Dendritic cell treated with granulocyte-macrophage colony-stimulating factor and Interleukin-4, amounts not matched to agents 40 ng/mL and 50 ng/mL, for 4 days (primary cell): ENCODE measurements around the gene SKOR1.

Experiments used
- H3K27ac Mint-ChIP-seq: one replicate; pipeline ENCODE4 v1.8.0; 2022; ENCODE audit warnings: mild to moderate bottlenecking, mixed read lengths
- H3K27me3 Mint-ChIP-seq: one replicate; pipeline ENCODE4 v1.8.0; 2022; ENCODE audit warnings: mild to moderate bottlenecking, mixed read lengths
- H3K36me3 Mint-ChIP-seq: one replicate; pipeline ENCODE4 v1.8.0; 2022; ENCODE audit warnings: low read depth, mixed read lengths
- H3K4me1 Mint-ChIP-seq: one replicate; pipeline ENCODE4 v1.8.0; 2022; ENCODE audit warnings: low read depth, mixed read lengths
- H3K4me3 Mint-ChIP-seq: one replicate; pipeline ENCODE4 v1.8.0; 2022; ENCODE audit warnings: mild to moderate bottlenecking, moderate library complexity, mixed read lengths
- H3K9me3 Mint-ChIP-seq: one replicate; pipeline ENCODE4 v1.8.0; 2022; ENCODE audit warnings: mixed read lengths
- intact Hi-C: fragments of 100-400 bp; cut with micrococcal nuclease; formaldehyde crosslinking; loops from one replicate; pipeline ENCODE4 v1.15.0; 2022

SKOR1 gene

DNA sequence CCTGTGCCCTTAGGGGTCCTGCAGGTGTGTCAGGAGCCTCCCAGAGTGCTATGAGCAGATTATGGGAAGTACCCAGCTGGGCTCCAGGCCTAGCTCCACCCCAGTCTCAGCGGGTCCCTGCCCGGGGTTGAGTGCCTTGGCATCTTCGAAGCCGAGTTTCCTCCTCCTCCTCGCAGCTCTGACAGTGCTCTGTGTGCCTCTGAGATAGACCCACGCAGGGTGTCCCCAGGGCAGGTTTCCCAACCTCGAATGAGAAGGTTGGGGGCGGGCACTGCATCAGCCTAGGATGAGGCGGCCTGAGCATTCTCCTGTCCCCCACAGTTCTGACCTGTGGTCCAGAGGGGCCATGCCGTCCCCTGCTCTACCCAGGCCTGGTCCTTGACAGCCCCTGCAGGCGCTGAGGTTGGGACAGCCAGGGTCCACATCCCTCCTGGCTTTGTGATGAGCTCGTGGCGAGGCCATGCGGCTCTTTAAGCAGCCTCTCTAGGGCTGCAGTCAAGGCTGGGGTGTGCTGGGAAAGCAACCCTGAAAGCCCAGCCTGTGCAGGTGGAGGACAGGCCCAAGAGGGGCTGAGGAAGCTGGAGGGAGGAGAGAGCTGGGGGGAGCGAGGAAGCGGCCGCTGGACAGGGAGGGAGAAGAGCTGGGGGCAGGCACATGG, 20.2 kb upstream of the SKOR1 start:
- Mint-ChIP-seq H3K27me3 (no peaks in the 10 kb centered on the region), H3K36me3 (peaks cover 38% of the 10 kb centered on the region), H3K27ac (no peak overlapping the region), H3K4me3 (no peak overlapping the region), H3K9me3 (no peaks in the 10 kb centered on the region), H3K4me1 (peaks cover 8% of the 10 kb centered on the region)
- intact Hi-C loops: no loop called here

GRCh38 chr15:67805666-67806516, 19.4 kb upstream of the SKOR1 start:
- intact Hi-C loops: no loop called here
- Mint-ChIP-seq H3K9me3 (no peaks in the 10 kb centered on the region), H3K27ac (no peak overlapping the region), H3K36me3 (peaks cover 38% of the 10 kb centered on the region), H3K4me3 (no peak overlapping the region), H3K27me3 (no peaks in the 10 kb centered on the region), H3K4me1 (peaks cover 8% of the 10 kb centered on the region)

DNA sequence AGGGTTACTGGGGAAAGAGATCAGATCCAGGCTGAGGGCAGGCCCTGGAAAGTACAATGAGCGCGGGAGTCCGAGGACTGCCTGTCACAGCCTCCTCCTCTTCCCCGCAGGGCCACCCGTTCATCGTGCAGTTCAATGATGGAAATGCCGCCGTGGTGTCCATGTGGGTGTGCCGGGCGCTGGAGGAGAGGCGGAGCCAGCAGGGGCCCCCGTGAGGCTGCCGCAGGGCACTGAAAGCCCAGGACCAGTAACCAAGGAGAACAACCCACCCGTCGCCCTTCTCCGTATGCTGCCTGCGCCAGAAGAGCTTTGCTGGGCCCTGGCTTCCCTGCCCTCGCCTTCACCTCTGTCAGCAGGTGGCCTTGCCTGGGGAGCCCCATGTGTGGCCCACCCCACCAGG, 18.8 kb upstream of the SKOR1 start:
- Mint-ChIP-seq H3K9me3 (no peaks in the 10 kb centered on the region), H3K27ac (no peak overlapping the region), H3K36me3 (peaks cover 38% of the 10 kb centered on the region), H3K4me3 (no peak overlapping the region), H3K27me3 (no peaks in the 10 kb centered on the region), H3K4me1 (peaks cover 8% of the 10 kb centered on the region)
- intact Hi-C loops: no loop called here

DNA sequence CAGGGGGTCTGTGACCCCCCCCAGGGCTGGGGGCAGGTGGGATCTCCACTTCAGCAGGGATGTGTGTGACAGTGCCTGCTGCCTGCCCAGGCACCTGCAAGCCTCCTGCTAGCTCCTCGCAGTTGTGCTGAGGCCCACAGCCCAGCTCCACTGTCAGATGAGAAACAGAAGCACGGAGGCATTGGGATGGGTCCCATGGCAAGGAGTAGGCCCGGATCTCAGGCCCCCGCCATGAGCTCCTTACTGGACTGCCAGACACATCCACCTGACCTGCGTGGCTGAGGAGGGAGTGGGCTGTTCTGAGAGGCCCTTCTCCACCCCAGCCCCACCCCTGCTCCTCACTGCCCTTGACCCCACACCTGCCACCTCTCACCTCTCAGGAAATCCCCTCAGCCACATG, 18.2 kb upstream of the SKOR1 start:
- no peak overlapping the region for H3K4me3 Mint-ChIP-seq
- H3K9me3 Mint-ChIP-seq: no peaks in the 10 kb centered on the region
- H3K4me1 Mint-ChIP-seq: peaks cover 8% of the 10 kb centered on the region
- no peak overlapping the region for H3K27ac Mint-ChIP-seq
- intact Hi-C loops: no loop called here
- H3K36me3 Mint-ChIP-seq: peaks cover 38% of the 10 kb centered on the region
- peaks cover 6% of the 10 kb centered on the region for H3K27me3 Mint-ChIP-seq

DNA sequence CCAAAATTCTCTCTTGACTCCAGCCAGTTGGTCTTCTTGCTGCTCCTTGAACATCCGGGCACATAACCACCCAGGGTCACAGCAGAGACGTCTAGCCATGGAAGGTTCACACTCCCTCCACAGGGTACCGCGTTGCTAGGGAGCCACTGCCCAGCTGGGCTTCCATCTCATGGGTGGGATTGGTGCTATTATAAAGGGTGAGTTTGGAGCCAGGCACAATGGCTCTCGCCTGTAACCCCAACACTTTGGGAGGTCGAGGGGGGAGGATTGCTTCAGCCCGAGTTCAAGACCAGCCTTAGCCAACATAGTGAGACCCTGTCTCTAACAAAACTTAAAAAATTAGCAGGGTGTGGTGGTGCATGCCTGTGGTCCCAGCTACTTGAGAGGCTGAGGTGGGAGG, 17.5 kb upstream of the SKOR1 start:
- intact Hi-C loops: no loop called here
- peaks cover 33% of the 10 kb centered on the region for H3K36me3 Mint-ChIP-seq
- H3K9me3 Mint-ChIP-seq: no peaks in the 10 kb centered on the region
- no peak overlapping the region for H3K27ac Mint-ChIP-seq
- H3K27me3 Mint-ChIP-seq: peaks cover 6% of the 10 kb centered on the region
- peaks cover 8% of the 10 kb centered on the region for H3K4me1 Mint-ChIP-seq
- H3K4me3 Mint-ChIP-seq: no peak overlapping the region

- intact Hi-C loops: no loop called here
- Mint-ChIP-seq H3K27me3 (peaks cover 6% of the 10 kb centered on the region), H3K36me3 (peaks cover 32% of the 10 kb centered on the region), H3K9me3 (no peaks in the 10 kb centered on the region), H3K27ac (no peak overlapping the region), H3K4me3 (no peak overlapping the region), H3K4me1 (peaks cover 8% of the 10 kb centered on the region)
These were observed 16.5 kb upstream of the SKOR1 start for GRCh38 chr15:67808821-67809220.

DNA sequence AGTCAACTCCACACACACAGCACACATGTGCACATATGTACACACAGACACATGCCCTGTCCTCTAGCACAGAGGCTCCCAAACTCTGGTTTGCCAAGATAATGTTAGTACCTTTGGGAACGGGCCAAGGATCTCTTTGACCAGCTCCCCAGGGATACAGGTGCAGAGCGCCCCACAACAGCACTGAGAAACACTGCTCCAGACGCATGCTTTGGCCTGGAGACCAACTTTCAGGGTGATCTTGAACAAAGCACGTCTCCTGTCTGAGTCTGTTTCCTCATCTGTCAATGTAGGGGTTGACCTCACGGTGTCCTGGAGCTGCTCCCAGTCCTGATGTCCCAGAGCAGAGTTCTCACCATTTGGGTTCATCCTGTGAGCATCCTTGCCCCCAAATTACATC, 15.9 kb upstream of the SKOR1 start:
- peaks cover 6% of the 10 kb centered on the region for H3K27me3 Mint-ChIP-seq
- no peak overlapping the region for H3K27ac Mint-ChIP-seq
- H3K4me1 Mint-ChIP-seq: peaks cover 2% of the 10 kb centered on the region
- intact Hi-C loops: no loop called here
- H3K9me3 Mint-ChIP-seq: no peaks in the 10 kb centered on the region
- peaks cover 27% of the 10 kb centered on the region for H3K36me3 Mint-ChIP-seq
- no peak overlapping the region for H3K4me3 Mint-ChIP-seq

DNA sequence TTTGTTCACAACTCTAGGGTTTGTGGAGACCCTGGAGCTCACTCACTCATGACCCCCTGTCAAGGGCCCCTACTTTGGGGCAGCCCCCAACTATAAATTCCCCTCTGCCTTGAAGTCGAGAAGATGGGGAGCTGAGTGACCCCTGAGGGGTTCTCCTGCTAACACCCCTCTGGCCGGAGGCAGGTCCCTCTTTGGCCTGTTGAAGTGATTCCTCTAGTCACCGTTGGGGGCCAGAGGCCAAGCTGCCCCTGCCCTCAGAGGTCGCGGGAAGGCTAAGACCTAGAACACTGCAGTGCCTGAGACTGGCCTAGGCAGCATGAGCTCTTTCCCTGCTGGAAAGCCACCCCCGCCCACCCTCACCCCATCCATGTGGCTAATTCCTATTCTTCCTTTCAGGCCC, 15.4 kb upstream of the SKOR1 start:
- Mint-ChIP-seq H3K4me3 (no peak overlapping the region), H3K27me3 (peaks cover 8% of the 10 kb centered on the region), H3K9me3 (no peaks in the 10 kb centered on the region), H3K36me3 (peaks cover 27% of the 10 kb centered on the region), H3K4me1 (no peaks in the 10 kb centered on the region), H3K27ac (no peak overlapping the region)
- intact Hi-C loops: no loop called here

DNA sequence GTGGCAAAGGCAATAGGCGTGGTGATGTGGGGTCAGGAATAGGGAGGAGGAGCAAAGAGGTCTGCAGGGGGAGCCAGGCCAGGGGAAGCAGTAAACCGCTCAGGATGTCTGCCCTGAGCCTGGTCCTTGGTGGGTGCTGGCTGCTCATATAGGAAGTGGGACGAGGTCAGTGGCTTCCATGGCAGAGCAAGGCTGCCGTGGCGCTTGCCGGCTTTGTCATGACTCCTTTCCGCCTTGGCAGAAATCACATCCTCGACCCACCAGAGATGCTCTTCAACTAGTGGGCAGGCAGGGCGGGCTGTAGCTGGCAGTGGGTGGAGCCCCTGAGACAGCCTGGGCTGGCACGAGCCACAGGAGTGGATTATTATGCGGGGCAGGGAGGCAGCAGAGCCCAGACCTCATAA, 13.1 kb upstream of the SKOR1 start:
- intact Hi-C loops: no loop called here
- no peaks in the 10 kb centered on the region for H3K9me3 Mint-ChIP-seq
- H3K4me3 Mint-ChIP-seq: no peak overlapping the region
- peaks cover 15% of the 10 kb centered on the region for H3K36me3 Mint-ChIP-seq
- H3K27me3 Mint-ChIP-seq: peaks cover 17% of the 10 kb centered on the region
- H3K4me1 Mint-ChIP-seq: no peaks in the 10 kb centered on the region
- no peak overlapping the region for H3K27ac Mint-ChIP-seq

DNA sequence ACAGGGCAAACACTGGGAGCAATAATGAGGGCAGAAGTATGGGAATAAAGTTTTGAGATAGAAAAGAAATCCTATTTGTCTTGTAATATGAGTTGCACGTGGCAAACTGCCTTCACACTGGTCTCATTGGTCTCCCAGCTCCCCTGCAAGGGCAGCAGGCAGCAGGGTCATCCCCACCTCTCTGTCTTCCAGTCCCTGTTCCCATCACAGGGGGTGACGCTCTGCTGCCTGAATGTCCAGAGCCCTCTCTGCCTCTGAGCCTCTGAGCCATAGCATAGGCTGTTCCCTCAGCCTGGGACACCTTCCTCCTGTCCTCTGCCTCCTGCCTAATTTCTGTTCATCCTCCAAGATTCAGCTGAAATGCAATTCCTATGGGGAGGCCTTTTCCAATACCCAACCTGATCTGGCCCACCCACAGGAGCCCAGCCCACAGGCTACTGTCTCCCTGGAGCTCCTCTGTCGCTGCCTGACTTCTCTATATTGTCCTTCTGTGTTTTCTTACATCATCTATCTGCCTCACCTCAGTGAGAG, 12.1 kb upstream of the SKOR1 start:
- H3K4me1 Mint-ChIP-seq: no peaks in the 10 kb centered on the region
- H3K4me3 Mint-ChIP-seq: no peak overlapping the region
- no peaks in the 10 kb centered on the region for H3K9me3 Mint-ChIP-seq
- no peak overlapping the region for H3K27ac Mint-ChIP-seq
- intact Hi-C loops: no loop called here
- peaks cover 26% of the 10 kb centered on the region for H3K27me3 Mint-ChIP-seq
- peaks cover 6% of the 10 kb centered on the region for H3K36me3 Mint-ChIP-seq

DNA sequence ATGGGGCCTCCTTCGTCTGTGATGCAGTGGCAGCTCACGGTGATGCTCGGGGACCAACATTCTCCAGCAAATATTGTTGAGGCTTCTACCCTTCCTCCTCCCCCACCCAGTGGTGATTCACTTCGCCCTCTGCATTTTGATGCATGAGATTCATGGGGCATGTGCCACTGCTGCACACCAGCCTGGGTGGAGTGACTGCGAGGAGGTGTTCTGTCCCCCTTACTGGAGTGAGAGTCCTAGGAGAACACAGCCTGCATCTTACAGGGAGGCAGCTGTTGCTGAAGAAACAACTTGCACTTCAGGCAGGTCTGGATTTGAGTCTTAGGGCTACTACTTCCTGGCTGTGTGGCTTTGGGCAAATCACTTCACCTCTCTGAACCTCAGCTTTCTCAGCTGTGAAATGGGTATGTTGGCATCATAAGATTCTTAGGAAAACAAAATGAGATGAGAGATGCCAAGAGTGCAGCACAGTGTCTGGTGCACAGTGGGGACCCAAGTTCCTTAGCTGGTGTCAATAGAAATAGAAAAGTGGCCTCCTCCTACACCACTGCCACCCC, 10.2 kb upstream of the SKOR1 start:
- intact Hi-C loops: no loop called here
- no peaks in the 10 kb centered on the region for H3K9me3 Mint-ChIP-seq
- H3K27me3 Mint-ChIP-seq: peaks cover 43% of the 10 kb centered on the region
- H3K36me3 Mint-ChIP-seq: no peaks in the 10 kb centered on the region
- no peak overlapping the region for H3K27ac Mint-ChIP-seq
- no peak overlapping the region for H3K4me3 Mint-ChIP-seq
- peaks cover 7% of the 10 kb centered on the region for H3K4me1 Mint-ChIP-seq

DNA sequence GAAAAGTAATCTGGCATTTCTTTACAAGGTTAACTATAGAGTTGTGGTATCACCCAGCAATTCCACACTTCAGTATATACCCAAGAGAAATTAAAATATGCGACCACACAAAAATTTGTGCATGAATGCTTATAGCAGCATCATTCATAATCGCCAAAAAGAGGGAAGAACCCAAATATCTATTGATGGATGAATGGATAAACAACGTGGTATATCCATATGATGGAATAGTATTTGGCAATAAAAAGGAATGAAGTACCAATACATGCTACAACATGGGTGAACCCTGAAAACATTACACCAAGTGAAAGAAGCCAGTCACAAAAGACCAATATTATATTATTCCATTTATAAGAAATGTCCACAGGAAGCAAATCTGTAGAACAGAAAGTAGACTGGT, 8.6 kb upstream of the SKOR1 start:
- H3K27me3 Mint-ChIP-seq: peaks cover 58% of the 10 kb centered on the region
- peaks cover 23% of the 10 kb centered on the region for H3K4me1 Mint-ChIP-seq
- H3K27ac Mint-ChIP-seq: no peak overlapping the region
- H3K4me3 Mint-ChIP-seq: no peak overlapping the region
- no peaks in the 10 kb centered on the region for H3K36me3 Mint-ChIP-seq
- H3K9me3 Mint-ChIP-seq: no peaks in the 10 kb centered on the region
- intact Hi-C loops: no loop called here

DNA sequence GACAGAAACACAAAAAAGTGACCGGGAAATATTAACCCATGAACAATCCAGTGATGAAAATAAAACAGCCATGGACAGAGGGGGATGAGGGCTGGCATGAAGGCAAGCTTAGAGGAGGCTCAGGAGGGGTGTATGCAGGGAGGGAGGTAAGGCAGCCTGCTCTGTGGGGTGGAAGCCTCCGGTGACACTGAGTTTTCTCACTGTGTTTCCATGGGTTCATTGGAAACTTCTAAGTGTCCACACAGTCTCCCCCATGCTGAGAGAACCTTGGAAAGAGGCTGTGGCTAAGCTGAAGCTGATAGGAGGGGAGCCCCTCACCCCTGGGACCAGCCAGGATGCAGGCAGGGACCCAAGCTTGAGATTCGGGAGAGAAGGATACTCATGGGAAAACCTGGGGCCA, 6.8 kb upstream of the SKOR1 start:
- H3K27me3 Mint-ChIP-seq: peaks cover 66% of the 10 kb centered on the region
- intact Hi-C loops: no loop called here
- H3K27ac Mint-ChIP-seq: no peak overlapping the region
- H3K4me1 Mint-ChIP-seq: peaks cover 37% of the 10 kb centered on the region
- no peaks in the 10 kb centered on the region for H3K9me3 Mint-ChIP-seq
- no peak overlapping the region for H3K4me3 Mint-ChIP-seq
- H3K36me3 Mint-ChIP-seq: no peaks in the 10 kb centered on the region

DNA sequence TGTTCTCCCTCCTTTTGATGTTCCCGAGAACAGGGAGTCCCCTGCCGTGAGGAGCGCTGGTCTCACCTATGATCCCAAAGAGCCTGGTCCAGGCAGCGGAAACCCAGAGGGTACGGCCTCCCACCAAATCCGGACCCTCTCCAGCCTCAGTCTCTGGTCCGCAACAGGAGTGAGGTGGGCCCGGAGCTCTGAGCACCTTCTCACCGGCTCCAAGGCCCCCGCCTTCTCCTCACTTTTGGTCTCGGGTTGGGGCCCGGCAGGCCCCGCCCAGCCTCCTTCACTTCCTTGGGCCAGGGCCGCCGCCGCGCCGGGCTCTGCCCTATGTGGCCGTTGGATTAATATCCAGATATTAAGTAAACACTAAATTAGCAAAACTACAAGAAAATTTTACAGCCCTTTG, 5.7 kb upstream of the SKOR1 start:
- no peaks in the 10 kb centered on the region for H3K36me3 Mint-ChIP-seq
- H3K9me3 Mint-ChIP-seq: no peaks in the 10 kb centered on the region
- no peak overlapping the region for H3K4me3 Mint-ChIP-seq
- peaks cover 48% of the 10 kb centered on the region for H3K4me1 Mint-ChIP-seq
- no peak overlapping the region for H3K27ac Mint-ChIP-seq
- intact Hi-C loops: no loop called here
- H3K27me3 Mint-ChIP-seq: peaks cover 78% of the 10 kb centered on the region
